ENCODE measurements around the gene MPP2. TPM values are rescaled to one million over a fixed set of nuclear protein-coding genes. Genes with fewer than 3 reads are reported as not detected.

MPP2 gene
- total RNA-seq, 2 experiments from 2014 or later = 0.16 to 0.67 TPM

- BruUV-seq (replicated peaks) = no TSS peak
- TF ChIP-seq, protein P1, sequence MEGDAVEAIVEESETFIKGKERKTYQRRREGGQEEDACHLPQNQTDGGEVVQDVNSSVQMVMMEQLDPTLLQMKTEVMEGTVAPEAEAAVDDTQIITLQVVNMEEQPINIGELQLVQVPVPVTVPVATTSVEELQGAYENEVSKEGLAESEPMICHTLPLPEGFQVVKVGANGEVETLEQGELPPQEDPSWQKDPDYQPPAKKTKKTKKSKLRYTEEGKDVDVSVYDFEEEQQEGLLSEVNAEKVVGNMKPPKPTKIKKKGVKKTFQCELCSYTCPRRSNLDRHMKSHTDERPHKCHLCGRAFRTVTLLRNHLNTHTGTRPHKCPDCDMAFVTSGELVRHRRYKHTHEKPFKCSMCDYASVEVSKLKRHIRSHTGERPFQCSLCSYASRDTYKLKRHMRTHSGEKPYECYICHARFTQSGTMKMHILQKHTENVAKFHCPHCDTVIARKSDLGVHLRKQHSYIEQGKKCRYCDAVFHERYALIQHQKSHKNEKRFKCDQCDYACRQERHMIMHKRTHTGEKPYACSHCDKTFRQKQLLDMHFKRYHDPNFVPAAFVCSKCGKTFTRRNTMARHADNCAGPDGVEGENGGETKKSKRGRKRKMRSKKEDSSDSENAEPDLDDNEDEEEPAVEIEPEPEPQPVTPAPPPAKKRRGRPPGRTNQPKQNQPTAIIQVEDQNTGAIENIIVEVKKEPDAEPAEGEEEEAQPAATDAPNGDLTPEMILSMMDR (conservative IDR thresholded peaks at IDR 0.05; ENCODE audit: low read length) = no peak
- no peak for TF ChIP-seq EZH2phosphoT487 (IDR thresholded peaks at IDR 0.05; ENCODE audit: borderline replicate concordance, low read depth, low read length)
- H3K36me3 ChIP-seq (ENCODE audit: insufficient read depth, low read length) = no peaks in the 10 kb centered on the region
- no peak overlapping the region for H3K4me2 ChIP-seq (ENCODE audit: low read length)
- intact Hi-C loops (cut with micrococcal nuclease; ENCODE audit: unreplicated experiment) = no loop called here
- no peak overlapping the region for H3K4me3 ChIP-seq (ENCODE audit: low read depth, low read length, poor library complexity, severe bottlenecking)
- H3K27ac ChIP-seq (ENCODE audit: low read depth, low read length, poor library complexity, severe bottlenecking) = no peak overlapping the region
- H3K9me2 ChIP-seq (ENCODE audit: insufficient read depth, low read length) = no peaks in the 10 kb centered on the region
- H3K9me3 ChIP-seq (ENCODE audit: low read length) = no peaks in the 10 kb centered on the region
- H4K20me1 ChIP-seq (ENCODE audit: insufficient read depth, low read length) = no peaks in the 10 kb centered on the region
- DNase-seq (ENCODE audit: low spot score) = no peak
- ChIA-PET CTCF (ENCODE audit: unreplicated experiment) (no interaction called here), POLR2A (interaction anchor here (0.6 kb wide), 1 partner anchor 365 kb away, joined by 5 read pairs; no protein-coding TSS in a partner anchor)
- no peaks in the 10 kb centered on the region for H3K79me2 ChIP-seq (ENCODE audit: insufficient read depth, low read depth, low read length)
- H3K4me1 ChIP-seq (ENCODE audit: insufficient read depth, low read length, poor library complexity, severe bottlenecking) = no peaks in the 10 kb centered on the region
- no peak overlapping the region for H2AFZ ChIP-seq (ENCODE audit: low read length)
These were observed 66.1 kb downstream of the MPP2 start for GRCh38 chr17:43841282-43841681.

DNA sequence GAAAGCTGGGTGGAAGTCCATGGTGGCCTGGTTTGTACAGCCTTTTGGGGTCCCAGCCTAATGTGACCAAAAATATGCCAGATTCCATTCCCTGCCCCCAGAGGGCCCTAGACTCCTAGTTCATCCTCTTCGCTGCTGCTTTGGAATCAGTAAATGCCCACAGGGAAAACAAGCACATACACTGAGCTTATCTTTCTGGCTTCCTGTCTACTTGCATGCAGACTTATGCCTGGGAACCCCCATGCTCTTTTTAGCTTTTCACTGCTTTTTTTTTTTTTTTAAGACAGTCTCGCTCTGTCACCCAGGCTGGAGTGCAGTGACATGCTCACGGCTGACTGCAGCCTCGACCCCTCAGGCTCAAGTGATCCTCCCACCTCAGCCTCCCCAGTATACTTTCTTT lies 66.5 kb downstream of the MPP2 start:
- Histone ChIP-seq H3K27ac (ENCODE audit: low read depth, low read length, poor library complexity, severe bottlenecking) (no peak overlapping the region), H3K9me3 (ENCODE audit: low read length) (no peaks in the 10 kb centered on the region), H3K4me2 (ENCODE audit: low read length) (no peak overlapping the region), H3K4me3 (ENCODE audit: low read depth, low read length, poor library complexity, severe bottlenecking) (no peak overlapping the region), H3K36me3 (ENCODE audit: insufficient read depth, low read length) (no peaks in the 10 kb centered on the region), H3K9me2 (ENCODE audit: insufficient read depth, low read length) (no peaks in the 10 kb centered on the region), H3K79me2 (ENCODE audit: insufficient read depth, low read depth, low read length) (no peaks in the 10 kb centered on the region), H2AFZ (ENCODE audit: low read length) (no peak overlapping the region), H4K20me1 (ENCODE audit: insufficient read depth, low read length) (no peaks in the 10 kb centered on the region), H3K4me1 (ENCODE audit: insufficient read depth, low read length, poor library complexity, severe bottlenecking) (no peaks in the 10 kb centered on the region)
- POLR2A ChIA-PET = interaction anchor here (0.6 kb wide), 1 partner anchor 13 kb away, joined by 3 read pairs; no protein-coding TSS in a partner anchor
- CTCF ChIA-PET (ENCODE audit: unreplicated experiment) = no interaction called here
- no peak for TF ChIP-seq EZH2phosphoT487 (IDR thresholded peaks at IDR 0.05; ENCODE audit: borderline replicate concordance, low read depth, low read length)
- TF ChIP-seq, protein P1 (conservative IDR thresholded peaks at IDR 0.05; ENCODE audit: low read length) = peak; percentile 44; the same call in 1 of the 2 replicates
- DNase-seq (ENCODE audit: low spot score) = no peak
- intact Hi-C loops (cut with micrococcal nuclease; ENCODE audit: unreplicated experiment) = no loop called here
- BruUV-seq (replicated peaks) = no TSS peak

- Histone ChIP-seq H4K20me1 (ENCODE audit: insufficient read depth, low read length) (no peaks in the 10 kb centered on the region), H3K79me2 (ENCODE audit: insufficient read depth, low read depth, low read length) (no peaks in the 10 kb centered on the region), H3K9me3 (ENCODE audit: low read length) (no peaks in the 10 kb centered on the region), H3K4me3 (ENCODE audit: low read depth, low read length, poor library complexity, severe bottlenecking) (no peak overlapping the region), H3K4me1 (ENCODE audit: insufficient read depth, low read length, poor library complexity, severe bottlenecking) (no peaks in the 10 kb centered on the region), H3K27ac (ENCODE audit: low read depth, low read length, poor library complexity, severe bottlenecking) (no peak overlapping the region), H3K9me2 (ENCODE audit: insufficient read depth, low read length) (no peaks in the 10 kb centered on the region), H3K36me3 (ENCODE audit: insufficient read depth, low read length) (no peaks in the 10 kb centered on the region), H3K4me2 (ENCODE audit: low read length) (no peak overlapping the region), H2AFZ (ENCODE audit: low read length) (no peak overlapping the region)
- ChIA-PET POLR2A (interaction anchor here (0.6 kb wide), 1 partner anchor 1374 kb away, joined by 4 read pairs; no protein-coding TSS in a partner anchor), CTCF (ENCODE audit: unreplicated experiment) (no interaction called here)
- BruUV-seq (replicated peaks) = no TSS peak
- intact Hi-C loops (cut with micrococcal nuclease; ENCODE audit: unreplicated experiment) = no loop called here
- no peak for DNase-seq (ENCODE audit: low spot score)
- TF ChIP-seq EZH2phosphoT487 (IDR thresholded peaks at IDR 0.05; ENCODE audit: borderline replicate concordance, low read depth, low read length) = no peak
- TF ChIP-seq, protein P1 (conservative IDR thresholded peaks at IDR 0.05; ENCODE audit: low read length) = no peak
These were observed 67.6 kb downstream of the MPP2 start for GRCh38 chr17:43839670-43840108.
